LHCN-M2 (cell line): Measurements from ENCODE around the gene CAPN2. TPM values are rescaled to one million over a fixed set of nuclear protein-coding genes. Genes with fewer than 3 reads are reported as not detected.
A peak's percentile ranks its signal among the peaks of the same experiment; 100 is the strongest.
"Not testable (repeated sequence)": the region's sequence is repeated elsewhere in the genome, so short reads cannot be mapped to it uniquely, and the experiment has no call there.

Source experiments
- DNase-seq: peaks from one replicate; pipeline ENCODE4 v3.0.0-alpha.2; 2012; ENCODE audit warnings: low read depth
- total RNA-seq: library from RNA; depleted of rRNA; stranded (reverse); fragments of >200 nt; gene quantifications from 2 replicates; pipeline ENCODE4 v1.2.3, GENCODE V29; 2014

CAPN2 gene
- total RNA-seq, 1 experiment from 2014 or later: 718 TPM

DNA sequence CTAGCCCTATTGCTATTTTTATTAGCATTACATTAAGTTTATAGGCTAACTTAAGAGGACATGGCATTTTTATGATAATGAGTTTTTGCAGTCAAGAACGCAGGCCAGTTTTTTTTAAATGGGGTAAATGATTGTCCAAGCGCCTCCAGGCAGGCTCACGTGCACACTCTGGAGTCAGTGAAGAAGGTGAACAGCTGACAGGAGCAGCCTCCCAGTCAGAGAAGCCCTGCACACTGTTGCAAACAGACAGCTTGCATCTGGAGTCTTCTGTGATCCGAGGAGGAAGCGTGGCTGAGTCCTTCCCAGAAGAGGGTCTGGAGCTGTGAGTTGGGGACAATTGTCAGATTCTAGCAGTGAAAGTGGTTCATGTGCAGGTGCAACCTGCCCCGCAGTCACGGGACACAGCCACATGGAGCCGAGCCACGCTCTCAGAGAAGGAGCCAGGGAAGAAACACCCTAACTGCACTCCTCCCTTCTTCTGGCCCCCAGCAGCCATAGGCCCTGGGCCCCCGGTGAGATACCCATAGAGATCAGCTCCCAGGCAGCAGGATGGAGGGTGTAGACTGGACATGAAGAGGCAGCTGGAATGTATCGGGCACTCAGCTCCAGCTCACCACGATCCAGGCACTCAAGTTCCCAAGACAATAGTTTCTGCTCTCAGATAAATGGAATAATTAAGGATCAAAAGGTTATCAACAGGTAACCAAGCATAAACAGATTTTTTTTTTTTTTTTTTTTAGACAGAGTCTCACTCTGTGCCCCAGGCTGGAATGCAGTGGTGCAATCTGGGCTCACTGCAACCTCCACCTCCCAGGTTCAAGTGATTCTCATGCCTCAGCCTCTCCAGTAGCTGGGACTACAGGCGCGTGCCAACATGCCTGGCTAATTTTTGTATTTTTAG, 26.4 kb downstream of the CAPN2 start:
- no peak for DNase-seq

DNA sequence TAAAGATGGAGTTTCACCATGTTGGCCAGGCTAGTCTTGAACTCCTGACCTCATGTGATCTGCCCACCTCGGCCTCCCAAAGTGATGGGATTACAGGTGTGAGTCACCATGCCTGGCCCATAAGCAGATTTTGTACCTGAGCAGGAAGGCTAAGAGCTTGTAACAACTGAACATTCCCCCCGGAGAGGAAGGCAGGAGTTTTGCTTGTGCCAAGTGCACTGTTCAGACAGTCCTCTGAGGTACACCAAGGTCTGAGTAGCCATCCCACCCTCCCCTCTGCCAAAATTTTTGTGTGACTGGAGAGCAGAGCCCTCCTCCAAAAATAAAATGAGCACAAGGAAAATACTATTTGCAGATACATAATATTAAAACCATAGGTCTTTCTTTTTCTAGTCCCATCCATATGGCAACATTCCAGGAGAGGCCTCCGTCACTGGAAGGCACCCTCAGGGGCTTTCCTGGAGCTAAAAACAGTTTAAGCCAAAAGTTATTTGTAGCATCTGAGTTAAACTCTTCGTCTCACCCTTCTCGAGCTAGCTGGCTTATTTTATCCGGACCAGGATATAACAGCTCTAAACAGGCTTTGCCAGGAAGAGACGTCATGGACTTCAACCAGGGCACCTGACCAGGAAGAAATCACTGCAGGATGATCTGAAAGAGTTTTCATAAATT, 27.2 kb downstream of the CAPN2 start:
- no peak for DNase-seq

GRCh38 chr1:223740038-223740736, 27.8 kb downstream of the CAPN2 start:
- not testable (repeated sequence) for DNase-seq

- DNase-seq: no peak
Observed at GRCh38 chr1:223741861-223742260, 29.5 kb downstream of the CAPN2 start.

DNA sequence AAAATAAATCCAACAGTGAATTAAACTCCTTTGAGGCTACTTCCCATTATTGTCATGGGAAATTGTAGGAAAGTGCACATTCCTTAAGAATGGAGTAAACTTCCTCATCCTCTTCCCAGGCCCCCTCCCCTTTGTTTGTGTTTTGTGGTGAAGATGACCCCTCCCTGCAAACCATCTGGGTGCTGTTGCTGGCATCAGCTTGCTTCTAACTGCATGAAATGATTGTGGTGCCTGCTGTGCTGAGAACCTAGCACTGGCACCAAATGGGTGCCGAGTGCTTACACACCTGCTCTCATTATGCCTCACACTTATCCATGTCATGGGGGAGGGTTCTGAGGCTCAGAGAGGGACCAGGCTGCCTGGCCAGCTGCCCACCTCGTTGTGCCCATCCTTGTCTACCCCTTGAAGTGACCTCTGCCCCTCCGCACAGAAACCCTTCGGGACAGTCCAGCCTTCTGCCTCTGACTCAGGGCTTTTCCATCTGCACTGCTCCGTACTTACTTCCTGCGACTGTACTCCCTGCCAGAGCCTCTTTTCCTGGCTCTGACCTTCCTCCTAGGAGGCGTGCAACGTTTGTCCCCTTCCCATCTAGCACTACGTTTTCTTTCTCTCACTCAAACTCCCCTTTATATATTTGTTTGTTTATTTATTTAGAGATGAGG, 30.6 kb downstream of the CAPN2 start:
- DNase-seq: peak; percentile 73

DNA sequence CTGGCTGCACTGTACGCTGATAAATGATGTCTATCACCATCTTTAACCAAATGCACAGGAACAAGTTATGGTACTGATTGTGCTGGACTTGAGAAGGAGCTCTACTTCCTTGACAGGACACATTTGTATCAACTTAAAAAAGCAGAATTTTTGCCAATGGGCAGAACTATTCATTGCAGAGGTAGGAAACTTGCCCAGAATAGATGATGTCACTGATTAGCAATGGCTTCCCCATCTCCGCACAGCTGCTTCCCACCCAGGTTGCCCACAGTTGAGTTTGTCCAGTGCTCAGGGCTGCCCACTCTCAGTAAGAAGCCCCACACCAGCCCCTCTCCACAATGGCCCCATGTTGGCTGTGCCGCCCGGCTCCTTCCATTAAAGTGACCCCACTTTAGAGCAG, 33.4 kb downstream of the CAPN2 start:
- no peak for DNase-seq

DNA sequence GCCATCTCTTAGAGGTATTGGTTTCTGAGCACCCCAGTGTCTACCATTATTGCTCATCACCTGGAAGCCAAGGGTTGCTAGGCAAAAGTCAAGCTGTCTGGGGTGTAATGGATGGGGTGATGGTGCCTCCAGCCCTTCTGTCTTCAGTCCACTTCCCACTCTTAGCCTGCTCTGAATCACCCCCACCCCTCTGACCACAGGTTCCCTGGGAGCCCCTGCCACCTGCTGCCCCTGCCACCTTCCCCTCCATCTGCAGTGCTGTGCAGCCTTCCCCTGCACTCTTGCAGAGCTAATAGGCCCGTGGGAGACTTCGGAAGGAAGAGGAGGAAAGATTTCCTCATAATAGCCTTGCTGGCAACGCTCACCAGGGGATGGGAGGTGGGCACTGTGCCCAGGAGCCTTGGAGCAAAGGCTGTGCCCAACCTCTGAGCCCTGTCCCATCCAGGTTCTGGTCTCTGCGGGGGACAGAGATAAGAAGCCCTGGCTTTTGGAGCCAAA, 35.5 kb downstream of the CAPN2 start:
- DNase-seq: peak; percentile 51

DNA sequence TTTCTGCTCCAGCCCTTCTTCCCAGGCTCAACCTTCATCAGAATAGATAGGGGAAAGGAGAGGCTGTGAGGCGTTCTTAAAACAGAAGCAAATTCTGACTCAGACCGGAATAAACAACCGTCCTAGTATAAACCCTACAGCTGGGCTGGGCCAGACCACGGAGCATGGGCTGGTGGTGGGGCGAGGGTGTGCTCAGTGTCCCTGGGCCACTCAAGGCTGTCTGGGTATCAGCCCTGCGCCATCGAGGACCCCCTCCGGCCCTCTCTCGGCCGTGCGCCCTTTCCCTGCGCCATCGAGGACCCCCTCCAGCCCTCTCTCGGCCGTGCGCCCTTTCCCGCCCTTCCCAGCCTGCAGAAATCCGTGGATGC, 36.0 kb downstream of the CAPN2 start:
- DNase-seq: no peak

DNA sequence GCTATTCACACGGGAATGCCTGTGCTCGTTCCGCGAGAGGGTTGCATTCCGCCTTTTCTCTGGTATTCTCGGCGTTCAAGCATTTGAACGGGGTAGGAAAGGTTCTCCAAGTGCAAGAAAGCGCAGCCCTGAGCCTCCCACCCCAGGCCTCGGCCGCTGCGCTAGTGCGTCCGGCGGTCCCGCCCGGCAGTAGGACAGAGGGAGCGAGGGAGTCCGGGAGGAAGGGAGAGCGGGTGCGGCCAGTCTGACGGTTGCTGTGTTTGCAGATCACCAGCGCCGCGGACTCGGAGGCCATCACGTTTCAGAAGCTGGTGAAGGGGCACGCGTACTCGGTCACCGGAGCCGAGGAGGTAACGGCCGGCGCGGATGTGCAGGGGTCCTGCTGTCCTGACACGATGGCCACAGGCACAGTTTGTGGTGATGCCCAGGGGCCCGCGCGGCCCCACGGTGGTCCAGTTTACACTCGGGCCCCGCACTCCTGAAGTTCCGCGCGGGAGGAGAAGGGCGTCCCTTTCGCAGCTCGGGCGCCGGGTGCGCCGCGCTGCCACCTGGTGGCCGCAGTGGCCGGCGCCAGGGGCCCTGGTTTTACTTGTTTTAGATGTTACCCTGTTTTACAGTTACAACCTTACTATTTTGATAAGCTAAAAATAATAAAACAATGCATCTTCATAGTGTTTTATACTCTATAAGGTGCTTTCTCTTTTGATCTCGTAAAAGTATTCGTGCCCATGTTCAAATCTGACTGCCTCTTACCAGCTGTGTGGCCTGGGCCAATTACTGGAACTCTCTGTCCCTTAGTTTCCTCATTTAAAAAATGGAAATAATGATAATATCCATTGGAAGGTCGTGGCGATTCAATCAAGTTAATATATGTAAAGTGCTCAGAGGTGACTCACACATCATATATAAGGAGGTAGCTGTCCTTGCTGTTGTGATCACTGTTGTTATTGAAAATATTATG, 36.7 kb downstream of the CAPN2 start:
- no peak for DNase-seq

DNA sequence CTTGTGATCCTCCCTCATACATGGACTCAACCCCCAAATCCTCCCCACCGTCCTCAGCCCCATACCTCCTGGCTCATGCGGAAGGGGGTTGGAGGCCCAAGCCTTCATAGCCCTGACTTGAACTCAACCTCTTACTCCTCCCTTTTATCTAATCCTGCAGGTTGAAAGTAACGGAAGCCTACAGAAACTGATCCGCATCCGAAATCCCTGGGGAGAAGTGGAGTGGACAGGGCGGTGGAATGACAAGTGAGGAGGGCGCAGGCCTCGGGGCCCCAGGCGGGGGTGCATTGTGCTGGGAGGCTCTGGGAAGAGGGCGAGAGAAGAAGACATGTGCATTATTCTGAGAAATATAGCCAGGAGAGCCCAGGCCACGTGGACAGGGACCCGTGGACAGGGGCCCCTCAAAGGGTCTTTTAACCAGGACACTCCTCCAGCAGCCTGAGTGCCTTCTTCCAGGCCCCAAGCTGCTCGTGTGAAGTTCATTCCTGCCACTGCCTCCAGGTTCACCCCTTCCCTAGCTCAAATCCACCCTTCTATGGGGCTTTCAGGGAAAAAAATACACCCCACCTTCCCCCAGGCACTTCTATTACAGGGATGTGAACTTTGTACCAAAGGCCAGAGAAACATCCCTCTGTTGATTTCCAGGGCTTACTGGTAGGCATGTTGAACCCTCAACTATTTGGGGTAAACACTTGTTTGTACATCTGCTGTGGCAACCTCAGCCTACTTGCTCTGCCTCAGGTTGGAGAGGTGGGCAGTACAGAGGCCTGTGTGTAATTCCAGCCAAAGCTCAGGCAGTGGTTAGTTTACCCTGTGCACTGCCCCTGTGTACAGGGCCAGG, 38.6 kb downstream of the CAPN2 start:
- DNase-seq: no peak

DNA sequence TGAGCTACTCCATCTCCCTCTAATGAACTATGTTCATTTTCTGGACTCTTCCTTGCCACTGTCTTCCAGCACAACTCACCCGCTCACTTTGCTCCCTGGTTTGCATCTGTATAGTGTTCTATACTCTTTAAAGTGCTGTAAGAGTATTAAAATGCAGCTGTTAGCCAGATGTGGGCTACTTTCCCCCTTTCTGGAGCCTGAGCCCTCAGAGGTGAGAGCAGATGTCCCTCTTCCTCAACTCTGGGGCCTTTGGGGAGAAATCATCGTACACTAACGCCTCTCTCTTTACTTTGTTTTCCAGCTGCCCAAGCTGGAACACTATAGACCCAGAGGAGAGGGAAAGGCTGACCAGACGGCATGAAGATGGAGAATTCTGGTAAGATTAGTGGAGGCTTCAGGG, 39.4 kb downstream of the CAPN2 start:
- no peak for DNase-seq

DNA sequence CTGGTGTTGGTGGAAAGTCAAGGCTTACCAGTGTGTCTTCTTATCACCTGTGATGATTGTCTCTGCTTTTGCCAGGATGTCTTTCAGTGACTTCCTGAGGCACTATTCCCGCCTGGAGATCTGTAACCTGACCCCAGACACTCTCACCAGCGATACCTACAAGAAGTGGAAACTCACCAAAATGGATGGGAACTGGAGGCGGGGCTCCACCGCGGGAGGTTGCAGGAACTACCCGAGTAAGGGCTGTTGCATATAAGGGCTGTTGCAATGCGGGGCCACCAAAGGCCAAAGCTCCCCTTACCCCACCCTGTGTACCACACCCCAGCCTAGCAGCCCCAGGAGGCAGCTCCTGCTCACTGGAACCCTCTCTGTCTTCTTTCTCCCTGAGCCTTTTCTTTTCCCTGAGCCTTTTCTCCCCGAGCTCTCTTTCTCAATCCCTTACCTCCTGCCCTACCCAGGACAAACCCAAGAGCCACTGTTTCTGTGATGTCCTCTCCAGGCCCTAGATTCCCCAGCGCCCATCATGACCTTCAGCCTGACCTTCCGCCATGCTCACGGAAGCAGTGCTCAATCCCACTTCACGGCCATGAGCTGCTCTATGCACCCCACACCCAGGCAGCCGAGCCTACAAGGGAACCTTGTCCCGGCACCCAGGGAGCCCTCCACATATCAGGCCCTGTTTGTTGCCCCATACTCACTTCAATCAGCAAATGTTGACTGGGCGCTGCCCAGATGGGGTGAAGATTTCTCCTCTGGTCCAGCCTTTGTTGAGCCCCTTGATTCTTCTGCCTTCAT, 40.6 kb downstream of the CAPN2 start:
- DNase-seq: no peak

DNA sequence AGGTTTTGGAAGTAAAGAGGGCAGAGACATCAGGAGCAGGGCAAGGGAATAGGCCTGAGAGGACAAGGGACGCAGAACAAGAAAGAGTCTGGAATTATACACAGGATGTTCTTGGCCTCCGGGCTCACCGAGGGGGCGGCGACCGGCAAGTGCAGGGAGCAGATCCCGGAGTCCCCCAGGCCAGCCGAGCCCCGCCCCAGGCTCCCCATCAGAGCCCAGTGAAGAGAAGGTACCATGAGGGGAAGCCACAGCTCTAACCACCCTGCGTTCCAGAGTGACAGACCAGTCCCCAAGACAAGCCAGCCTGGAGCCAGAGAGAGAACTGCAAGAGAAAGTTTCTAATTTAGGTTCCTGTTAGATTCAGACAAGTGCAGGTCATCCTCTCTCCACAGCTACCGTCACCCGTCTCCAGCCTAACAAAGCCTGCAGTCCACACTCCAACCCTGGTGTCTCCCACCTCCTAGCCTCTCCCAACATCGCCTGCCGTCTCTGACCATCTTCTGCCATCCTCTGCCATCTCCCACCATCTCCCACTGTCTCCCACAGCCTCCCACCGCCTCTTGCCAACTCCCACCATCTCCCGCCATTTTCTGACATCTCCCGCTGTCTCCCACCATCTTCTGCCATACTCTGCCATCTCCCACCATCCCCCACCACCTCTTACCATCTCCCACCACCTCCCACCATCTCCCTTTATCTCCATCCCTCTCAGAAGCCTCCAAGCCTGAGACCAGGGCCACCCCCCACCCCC, 42.5 kb downstream of the CAPN2 start:
- no peak for DNase-seq

DNA sequence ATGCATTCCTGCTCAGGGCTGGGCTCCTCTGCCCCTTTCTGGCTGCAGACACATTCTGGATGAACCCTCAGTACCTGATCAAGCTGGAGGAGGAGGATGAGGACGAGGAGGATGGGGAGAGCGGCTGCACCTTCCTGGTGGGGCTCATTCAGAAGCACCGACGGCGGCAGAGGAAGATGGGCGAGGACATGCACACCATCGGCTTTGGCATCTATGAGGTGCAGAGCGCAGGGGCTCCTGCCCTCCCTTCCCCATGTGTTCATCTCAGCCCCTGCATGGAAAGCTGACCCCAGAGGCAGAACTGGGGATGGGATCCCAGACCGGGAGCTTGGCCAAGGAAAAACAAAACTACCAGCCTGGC, 43.1 kb downstream of the CAPN2 start:
- DNase-seq: no peak

GRCh38 chr1:223755992-223756775, 43.8 kb downstream of the CAPN2 start:
- DNase-seq: no peak

- DNase-seq: no peak
Observed at GRCh38 chr1:223756806-223757700, 44.7 kb downstream of the CAPN2 start.
